ENCODE data around the gene KAT7. TPM values are rescaled to one million over a fixed set of nuclear protein-coding genes. Genes with fewer than 3 reads are reported as not detected.

The KAT7 gene
- polyA plus RNA-seq, 1 donor from 2014 or later: 31.0 TPM

- no peaks in the 10 kb centered on the region for H3K27me3 ChIP-seq (ENCODE audit: insufficient read depth, low read depth, low read length)
- no peaks in the 10 kb centered on the region for H3F3A ChIP-seq (ENCODE audit: insufficient read depth, low read length, poor library complexity, severe bottlenecking)
- no peak overlapping the region for H3K4me3 ChIP-seq (ENCODE audit: low read length)
- H3K27ac ChIP-seq (ENCODE audit: low read length): no peak overlapping the region
- H3K9ac ChIP-seq (ENCODE audit: low read length): no peak overlapping the region
- no peaks in the 10 kb centered on the region for H3K36me3 ChIP-seq (ENCODE audit: insufficient read depth, low read length)
- H3K4me2 ChIP-seq (ENCODE audit: low read length): no peak overlapping the region
- H3K79me2 ChIP-seq (replicated peaks; ENCODE audit: insufficient read depth, low read length): no peaks in the 10 kb centered on the region
- H2AFZ ChIP-seq (ENCODE audit: low read depth, low read length): no peak overlapping the region
- no peaks in the 10 kb centered on the region for H3K9me2 ChIP-seq (ENCODE audit: insufficient read depth, low read length)
- H4K20me1 ChIP-seq (ENCODE audit: insufficient read depth): no peaks in the 10 kb centered on the region
- no peak for TF ChIP-seq MXI1 (conservative IDR thresholded peaks at IDR 0.05; ENCODE audit: poor library complexity, severe bottlenecking)
- TF ChIP-seq EP300 (conservative IDR thresholded peaks at IDR 0.05; ENCODE audit: poor library complexity, severe bottlenecking): no peak
- no peak for TF ChIP-seq REST (IDR thresholded peaks at IDR 0.05; ENCODE audit: borderline replicate concordance)
- no peak for TF ChIP-seq RAD21 (conservative IDR thresholded peaks at IDR 0.05)
- no peak for TF ChIP-seq SMC3 (conservative IDR thresholded peaks at IDR 0.05; ENCODE audit: poor library complexity)
- TF ChIP-seq TAF1 (IDR thresholded peaks at IDR 0.05; ENCODE audit: low read depth): no peak
- no peak for TF ChIP-seq CTCF (IDR thresholded peaks at IDR 0.05; ENCODE audit: poor library complexity, severe bottlenecking)
- TF ChIP-seq POLR2AphosphoS5 (IDR thresholded peaks at IDR 0.05): no peak
- H3K9me3 ChIP-seq (ENCODE audit: low read length): no peaks in the 10 kb centered on the region
These were observed 74.4 kb downstream of the KAT7 start for GRCh38 chr17:49862781-49863331.

GRCh38 chr17:49866019-49866380 is 77.5 kb downstream of the KAT7 start:
- Histone ChIP-seq H3K4me3 (ENCODE audit: low read length) (no peak overlapping the region), H3K4me2 (ENCODE audit: low read length) (no peak overlapping the region), H3K9me3 (ENCODE audit: low read length) (no peaks in the 10 kb centered on the region), H3F3A (ENCODE audit: insufficient read depth, low read length, poor library complexity, severe bottlenecking) (no peaks in the 10 kb centered on the region), H3K9ac (ENCODE audit: low read length) (no peak overlapping the region), H3K79me2 (replicated peaks; ENCODE audit: insufficient read depth, low read length) (no peaks in the 10 kb centered on the region), H4K20me1 (ENCODE audit: insufficient read depth) (no peaks in the 10 kb centered on the region), H3K36me3 (ENCODE audit: insufficient read depth, low read length) (no peaks in the 10 kb centered on the region), H3K27me3 (ENCODE audit: insufficient read depth, low read depth, low read length) (no peaks in the 10 kb centered on the region), H3K27ac (ENCODE audit: low read length) (no peak overlapping the region), H3K9me2 (ENCODE audit: insufficient read depth, low read length) (no peaks in the 10 kb centered on the region), H2AFZ (ENCODE audit: low read depth, low read length) (no peak overlapping the region)
- no peak for TF ChIP-seq CTCF (IDR thresholded peaks at IDR 0.05; ENCODE audit: poor library complexity, severe bottlenecking)
- no peak for TF ChIP-seq EZH2 (IDR thresholded peaks at IDR 0.05; ENCODE audit: borderline replicate concordance, insufficient read depth, low read length, poor library complexity, severe bottlenecking)
- no peak for TF ChIP-seq POLR2AphosphoS5 (IDR thresholded peaks at IDR 0.05)
- TF ChIP-seq RAD21 (conservative IDR thresholded peaks at IDR 0.05): no peak
- TF ChIP-seq TAF1 (IDR thresholded peaks at IDR 0.05; ENCODE audit: low read depth): no peak
- no peak for TF ChIP-seq EP300 (conservative IDR thresholded peaks at IDR 0.05; ENCODE audit: poor library complexity, severe bottlenecking)
- TF ChIP-seq MXI1 (conservative IDR thresholded peaks at IDR 0.05; ENCODE audit: poor library complexity, severe bottlenecking): no peak
- no peak for TF ChIP-seq SMC3 (conservative IDR thresholded peaks at IDR 0.05; ENCODE audit: poor library complexity)
- TF ChIP-seq REST (IDR thresholded peaks at IDR 0.05; ENCODE audit: borderline replicate concordance): no peak
